Neutrophil (primary cell): Measurements from ENCODE around the gene FBXW11.

Source experiments
- H3K27ac ChIP-seq: fragments of 200-600 bp; sonication (generic); 2 replicates; pipeline ENCODE4 v1.5.1; 2016; ENCODE audit warnings: mild to moderate bottlenecking, moderate library complexity
- H3K27me3 ChIP-seq: fragments of 200-600 bp; sonication (generic); 2 replicates; pipeline ENCODE4 v1.6.0; 2016; ENCODE audit warnings: mild to moderate bottlenecking
- H3K36me3 ChIP-seq: fragments of 200-600 bp; sonication (generic); 2 replicates; pipeline ENCODE4 v1.5.1; 2017
- H3K4me1 ChIP-seq, 2 experiments: fragments of 200-600 bp in 1 of 2; sonication (generic) in 1 of 2; 1 replicate in 1 of 2; 2 replicates in 1 of 2; pipeline versions ENCODE4 v1.5.1 to v1.6.1; 2013 to 2016; ENCODE audit warnings: low read depth in 1 of 2, low read length in 1 of 2, mild to moderate bottlenecking in 1 of 2, moderate library complexity in 1 of 2; ENCODE audit not compliant: control insufficient read depth in 1 of 2, insufficient read depth in 1 of 2
- H3K4me3 ChIP-seq, 2 experiments: fragments of 200-600 bp in 1 of 2; sonication (generic) in 1 of 2; 1 replicate in 1 of 2; 2 replicates in 1 of 2; pipeline ENCODE4 v1.5.1; 2013 to 2016; ENCODE audit warnings: low read depth in 1 of 2, low read length in 1 of 2, mild to moderate bottlenecking in 1 of 2, moderate library complexity in 1 of 2
- H3K9me3 ChIP-seq: fragments of 200-600 bp; sonication (generic); 2 replicates; pipeline ENCODE4 v1.5.1; 2016
- TF ChIP-seq, protein P1 (sequence below): fragments of 200-600 bp; sonication (generic); IDR thresholded peaks from 2 replicates; pipeline ENCODE4 v1.5.1; 2016; ENCODE audit warnings: antibody characterized with exemption

Gene FBXW11

DNA sequence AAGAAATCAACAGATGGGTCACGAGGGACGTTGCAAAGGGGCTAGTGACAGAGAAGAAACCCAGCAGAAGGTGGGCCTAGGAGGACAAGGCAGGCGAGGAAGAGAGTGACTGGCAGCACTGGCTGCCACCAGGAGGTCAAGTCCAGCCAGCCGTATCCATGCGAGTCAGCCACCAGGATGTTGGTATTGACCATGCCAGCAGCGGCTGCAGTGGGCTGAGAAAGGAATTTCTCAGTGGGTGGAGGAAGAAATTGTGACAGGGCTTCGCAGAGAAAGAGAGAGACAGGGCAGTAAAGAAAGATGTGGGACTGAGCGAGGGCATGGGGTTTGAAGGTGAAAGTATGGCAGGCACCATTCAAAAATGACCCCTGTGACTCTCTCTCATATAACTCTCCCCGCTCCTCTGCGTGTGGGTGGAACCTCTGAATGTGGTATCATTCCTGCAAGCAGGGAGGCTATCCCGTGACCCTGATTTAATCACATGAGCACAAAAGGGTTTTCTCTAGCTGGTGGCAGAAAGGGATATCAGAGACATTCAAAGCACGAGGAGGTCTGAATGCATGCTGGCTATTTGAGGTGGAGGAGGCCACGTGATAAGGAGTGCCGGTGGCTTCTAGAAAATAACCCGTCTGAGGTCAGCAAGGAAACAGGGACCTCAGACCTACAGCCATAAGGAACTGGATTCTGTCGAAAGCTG lies 45.4 kb upstream of the FBXW11 start:
- TF ChIP-seq, protein P1, sequence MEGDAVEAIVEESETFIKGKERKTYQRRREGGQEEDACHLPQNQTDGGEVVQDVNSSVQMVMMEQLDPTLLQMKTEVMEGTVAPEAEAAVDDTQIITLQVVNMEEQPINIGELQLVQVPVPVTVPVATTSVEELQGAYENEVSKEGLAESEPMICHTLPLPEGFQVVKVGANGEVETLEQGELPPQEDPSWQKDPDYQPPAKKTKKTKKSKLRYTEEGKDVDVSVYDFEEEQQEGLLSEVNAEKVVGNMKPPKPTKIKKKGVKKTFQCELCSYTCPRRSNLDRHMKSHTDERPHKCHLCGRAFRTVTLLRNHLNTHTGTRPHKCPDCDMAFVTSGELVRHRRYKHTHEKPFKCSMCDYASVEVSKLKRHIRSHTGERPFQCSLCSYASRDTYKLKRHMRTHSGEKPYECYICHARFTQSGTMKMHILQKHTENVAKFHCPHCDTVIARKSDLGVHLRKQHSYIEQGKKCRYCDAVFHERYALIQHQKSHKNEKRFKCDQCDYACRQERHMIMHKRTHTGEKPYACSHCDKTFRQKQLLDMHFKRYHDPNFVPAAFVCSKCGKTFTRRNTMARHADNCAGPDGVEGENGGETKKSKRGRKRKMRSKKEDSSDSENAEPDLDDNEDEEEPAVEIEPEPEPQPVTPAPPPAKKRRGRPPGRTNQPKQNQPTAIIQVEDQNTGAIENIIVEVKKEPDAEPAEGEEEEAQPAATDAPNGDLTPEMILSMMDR = no peak
- Histone ChIP-seq H3K9me3 (no peaks in the 10 kb centered on the region), H3K27ac (no peak overlapping the region), H3K36me3 (peaks cover 99% of the 10 kb centered on the region), H3K4me1 (no peaks in the 10 kb centered on the region), H3K4me3 (no peak overlapping the region), H3K27me3 (no peaks in the 10 kb centered on the region)

DNA sequence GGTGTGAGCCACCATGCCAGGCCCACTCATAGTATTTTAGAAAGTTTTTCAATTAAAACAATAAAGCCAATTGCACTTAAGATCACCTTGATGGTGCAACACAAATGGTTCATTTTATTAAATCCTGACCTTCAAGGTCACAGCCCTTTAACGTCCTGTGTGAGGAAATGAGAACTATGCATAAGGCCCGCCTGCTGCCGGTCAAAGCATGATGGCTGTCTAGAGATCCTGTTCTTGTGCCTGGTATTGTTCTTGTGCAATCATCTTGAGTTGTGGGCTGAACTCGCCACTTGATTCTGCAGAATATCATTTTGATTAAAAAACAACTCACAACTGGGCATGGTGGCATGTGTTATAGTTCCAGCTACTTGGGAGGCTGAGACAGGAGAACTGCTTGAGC lies 43.6 kb upstream of the FBXW11 start:
- no peaks in the 10 kb centered on the region for H3K27me3 ChIP-seq
- peaks cover 100% of the 10 kb centered on the region for H3K36me3 ChIP-seq
- no peak overlapping the region for H3K4me3 ChIP-seq
- H3K27ac ChIP-seq = no peak overlapping the region
- H3K9me3 ChIP-seq = no peaks in the 10 kb centered on the region
- TF ChIP-seq, protein P1 = no peak
- H3K4me1 ChIP-seq = no peaks in the 10 kb centered on the region

DNA sequence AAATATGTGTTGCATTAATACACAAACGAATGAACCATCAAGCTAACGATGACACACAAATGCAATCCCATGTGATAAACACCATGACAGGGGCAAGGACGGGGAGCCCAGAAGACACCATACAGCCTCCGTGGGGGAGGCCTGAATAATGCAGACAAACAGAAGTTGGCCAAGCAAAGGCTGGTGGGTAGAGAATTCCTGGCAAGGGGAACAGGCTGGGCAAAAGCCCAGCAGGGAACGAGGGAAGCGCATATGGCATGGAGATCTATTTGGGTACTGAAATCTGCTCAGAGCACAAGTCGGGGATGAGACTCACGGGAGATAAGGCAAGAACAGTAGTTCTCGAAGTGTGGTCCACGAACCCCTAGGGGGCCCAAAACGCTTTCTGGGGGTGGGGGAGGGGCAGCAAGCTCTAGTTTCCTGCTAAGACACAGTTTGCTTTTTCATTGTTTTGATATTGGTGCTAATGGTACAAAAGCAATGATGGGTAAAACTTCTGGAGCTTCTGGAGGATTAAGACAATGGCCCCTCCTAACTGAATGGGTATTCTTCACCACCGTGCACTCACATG lies 42.9 kb upstream of the FBXW11 start:
- Histone ChIP-seq H3K27ac (no peak overlapping the region), H3K9me3 (no peaks in the 10 kb centered on the region), H3K4me1 (no peaks in the 10 kb centered on the region), H3K4me3 (no peak overlapping the region), H3K36me3 (peaks cover 100% of the 10 kb centered on the region), H3K27me3 (no peaks in the 10 kb centered on the region)
- TF ChIP-seq, protein P1 = no peak

DNA sequence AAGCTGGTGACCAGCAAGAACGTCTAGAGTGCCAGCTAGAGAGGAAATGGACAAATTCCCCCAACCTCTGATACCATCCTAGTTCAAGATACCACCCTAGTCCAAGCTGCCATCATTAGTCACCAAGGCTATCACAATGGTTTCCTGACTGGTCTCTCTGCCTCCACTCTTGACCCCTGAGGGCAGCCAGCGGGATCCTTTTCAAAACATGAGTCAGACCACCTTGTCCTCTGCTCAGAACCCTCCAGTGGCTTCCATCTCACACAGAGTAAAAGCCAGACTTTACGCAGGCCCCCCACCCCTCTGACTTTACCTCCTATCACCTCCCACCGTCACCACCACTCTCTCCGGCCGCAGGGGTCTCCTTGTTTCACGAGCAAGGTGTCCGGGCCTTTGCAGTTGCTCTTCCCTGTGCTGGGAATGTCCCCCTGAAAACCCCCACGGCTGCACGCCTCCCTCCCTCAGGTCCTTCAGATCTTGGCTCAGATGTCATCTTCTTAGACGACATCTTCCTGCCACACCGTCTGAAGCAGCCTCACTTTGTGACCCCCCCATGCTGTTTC lies 42.2 kb upstream of the FBXW11 start:
- Histone ChIP-seq H3K27ac (no peak overlapping the region), H3K9me3 (no peaks in the 10 kb centered on the region), H3K36me3 (peaks cover 100% of the 10 kb centered on the region), H3K27me3 (no peaks in the 10 kb centered on the region), H3K4me3 (no peak overlapping the region), H3K4me1 (no peaks in the 10 kb centered on the region)
- TF ChIP-seq, protein P1 = no peak

DNA sequence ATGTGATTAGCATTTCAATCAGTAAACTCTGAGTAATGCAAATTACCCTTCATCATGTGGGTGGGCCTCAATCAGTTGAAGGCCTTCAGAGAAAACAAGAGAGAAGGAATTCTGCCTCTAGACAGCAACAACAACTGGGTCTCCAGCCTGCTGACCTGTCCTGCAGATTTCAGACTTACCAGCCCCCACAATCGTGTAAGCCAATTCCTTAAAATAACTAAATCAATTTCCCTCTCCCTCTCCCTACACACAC lies 41.7 kb upstream of the FBXW11 start:
- no peak overlapping the region for H3K27ac ChIP-seq
- H3K36me3 ChIP-seq = peaks cover 100% of the 10 kb centered on the region
- H3K9me3 ChIP-seq = no peaks in the 10 kb centered on the region
- no peak overlapping the region for H3K4me3 ChIP-seq
- H3K27me3 ChIP-seq = no peaks in the 10 kb centered on the region
- H3K4me1 ChIP-seq = no peaks in the 10 kb centered on the region
- TF ChIP-seq, protein P1 = no peak
